Memory B cell (primary cell): ENCODE data around the gene SLC12A8.

Source experiments
- ATAC-seq: fragments of 150-1000 bp; cut with Tn5 transposase; 2 replicates; pipeline ENCODE4 v1.10.0; 2021; ENCODE audit warnings: low read depth, mild to moderate bottlenecking, moderate library complexity
- DNase-seq, 2 donors: peaks; one replicate each; pipeline ENCODE4 v3.0.0; 2022; ENCODE audit warnings: low spot score in 2 of 2
- H3K27ac Mint-ChIP-seq: one replicate; pipeline ENCODE4 v1.8.0; 2022; ENCODE audit warnings: mild to moderate bottlenecking, moderate library complexity, mixed read lengths
- H3K27me3 Mint-ChIP-seq: one replicate; pipeline ENCODE4 v1.8.0; 2022; ENCODE audit warnings: mixed read lengths
- H3K36me3 Mint-ChIP-seq: one replicate; pipeline ENCODE4 v1.8.0; 2022; ENCODE audit warnings: mild to moderate bottlenecking, mixed read lengths
- H3K4me1 Mint-ChIP-seq: one replicate; pipeline ENCODE4 v1.8.0; 2022; ENCODE audit warnings: mixed read lengths
- H3K4me3 Mint-ChIP-seq: one replicate; pipeline ENCODE4 v1.8.0; 2022; ENCODE audit warnings: mild to moderate bottlenecking, moderate library complexity, mixed read lengths
- H3K9me3 Mint-ChIP-seq: one replicate; pipeline ENCODE4 v1.8.0; 2022; ENCODE audit warnings: mixed read lengths

The SLC12A8 gene

GRCh38 chr3:125212509-125213363 lies at the start of gene SLC12A8:
Gene SLC12A8, minus strand, starts transcription at chr3:125212748. Its CDS starts 1,399 bp downstream, at chr3:125211349.
- DNase-seq (peak in 1 of 2 donors; percentile 23), ATAC-seq (peak; percentile 37)
- Mint-ChIP-seq H3K4me1 (peaks cover 10% of the 10 kb centered on the region), H3K36me3 (peaks cover 2% of the 10 kb centered on the region), H3K4me3 (peak within 1 kb of the TSS; percentile 78), H3K27ac (no peak within 1 kb of the TSS), H3K27me3 (peaks cover 18% of the 10 kb centered on the region), H3K9me3 (no peaks in the 10 kb centered on the region)

- no peak for DNase-seq
- H3K4me1 Mint-ChIP-seq = no peaks in the 10 kb centered on the region
- H3K27me3 Mint-ChIP-seq = no peaks in the 10 kb centered on the region
- peaks cover 27% of the 10 kb centered on the region for H3K36me3 Mint-ChIP-seq
- ATAC-seq = no peak
- H3K4me3 Mint-ChIP-seq = no peak overlapping the region
- peaks cover 2% of the 10 kb centered on the region for H3K9me3 Mint-ChIP-seq
- H3K27ac Mint-ChIP-seq = no peak overlapping the region
Observed at GRCh38 chr3:125262161-125262560, 49.6 kb upstream of the SLC12A8 start.

GRCh38 chr3:125261031-125261430 lies 48.5 kb upstream of the SLC12A8 start:
- H3K27ac Mint-ChIP-seq = peak overlapping the region; percentile 4
- H3K9me3 Mint-ChIP-seq = peaks cover 7% of the 10 kb centered on the region
- peaks cover 28% of the 10 kb centered on the region for H3K36me3 Mint-ChIP-seq
- DNase-seq = no peak
- no peak overlapping the region for H3K4me3 Mint-ChIP-seq
- no peaks in the 10 kb centered on the region for H3K27me3 Mint-ChIP-seq
- no peaks in the 10 kb centered on the region for H3K4me1 Mint-ChIP-seq
- no peak for ATAC-seq

GRCh38 chr3:125260158-125260557 lies 47.6 kb upstream of the SLC12A8 start:
- Mint-ChIP-seq H3K4me3 (no peak overlapping the region), H3K4me1 (no peaks in the 10 kb centered on the region), H3K27me3 (no peaks in the 10 kb centered on the region), H3K9me3 (peaks cover 7% of the 10 kb centered on the region), H3K27ac (no peak overlapping the region), H3K36me3 (peaks cover 24% of the 10 kb centered on the region)
- ATAC-seq (no peak), DNase-seq (no peak)

GRCh38 chr3:125257536-125257935 lies 45.0 kb upstream of the SLC12A8 start:
- H3K27ac Mint-ChIP-seq = peak overlapping the region; percentile 28

GRCh38 chr3:125256675-125257074 lies 44.1 kb upstream of the SLC12A8 start:
- H3K27me3 Mint-ChIP-seq = no peaks in the 10 kb centered on the region
- H3K27ac Mint-ChIP-seq = no peak overlapping the region
- no peak overlapping the region for H3K4me3 Mint-ChIP-seq
- no peak for DNase-seq
- no peaks in the 10 kb centered on the region for H3K4me1 Mint-ChIP-seq
- ATAC-seq = no peak
- peaks cover 7% of the 10 kb centered on the region for H3K9me3 Mint-ChIP-seq
- H3K36me3 Mint-ChIP-seq = peaks cover 33% of the 10 kb centered on the region

More at GRCh38 chr3:125257536-125257935, 45.0 kb upstream of the SLC12A8 start:
- ATAC-seq = no peak
- Mint-ChIP-seq H3K4me3 (no peak overlapping the region), H3K27me3 (no peaks in the 10 kb centered on the region), H3K36me3 (peaks cover 31% of the 10 kb centered on the region), H3K9me3 (peaks cover 7% of the 10 kb centered on the region), H3K4me1 (no peaks in the 10 kb centered on the region)
- DNase-seq = no peak

GRCh38 chr3:125250973-125251372 lies 38.4 kb upstream of the SLC12A8 start:
- ATAC-seq (no peak), DNase-seq (no peak)
- H3K9me3 Mint-ChIP-seq = no peaks in the 10 kb centered on the region
- no peaks in the 10 kb centered on the region for H3K27me3 Mint-ChIP-seq
- no peaks in the 10 kb centered on the region for H3K4me1 Mint-ChIP-seq
- peaks cover 24% of the 10 kb centered on the region for H3K36me3 Mint-ChIP-seq
- H3K4me3 Mint-ChIP-seq = no peak overlapping the region
- H3K27ac Mint-ChIP-seq = no peak overlapping the region

GRCh38 chr3:125246237-125246636 lies 33.7 kb upstream of the SLC12A8 start:
- no peaks in the 10 kb centered on the region for H3K9me3 Mint-ChIP-seq
- peaks cover 31% of the 10 kb centered on the region for H3K36me3 Mint-ChIP-seq
- no peaks in the 10 kb centered on the region for H3K4me1 Mint-ChIP-seq
- ATAC-seq (no peak), DNase-seq (no peak)
- no peak overlapping the region for H3K4me3 Mint-ChIP-seq
- no peak overlapping the region for H3K27ac Mint-ChIP-seq
- H3K27me3 Mint-ChIP-seq = no peaks in the 10 kb centered on the region

GRCh38 chr3:125245521-125245920 lies 33.0 kb upstream of the SLC12A8 start:
- no peak overlapping the region for H3K4me3 Mint-ChIP-seq
- no peaks in the 10 kb centered on the region for H3K27me3 Mint-ChIP-seq
- H3K9me3 Mint-ChIP-seq = no peaks in the 10 kb centered on the region
- peaks cover 28% of the 10 kb centered on the region for H3K36me3 Mint-ChIP-seq
- no peak for ATAC-seq
- no peak overlapping the region for H3K27ac Mint-ChIP-seq
- no peaks in the 10 kb centered on the region for H3K4me1 Mint-ChIP-seq
- no peak for DNase-seq

- ATAC-seq = no peak
- Mint-ChIP-seq H3K9me3 (peaks cover 7% of the 10 kb centered on the region), H3K27ac (no peak overlapping the region), H3K4me1 (no peaks in the 10 kb centered on the region), H3K36me3 (peaks cover 36% of the 10 kb centered on the region), H3K4me3 (no peak overlapping the region), H3K27me3 (no peaks in the 10 kb centered on the region)
- DNase-seq = no peak
Observed at GRCh38 chr3:125240496-125240895, 27.9 kb upstream of the SLC12A8 start.

GRCh38 chr3:125239266-125239665 lies 26.7 kb upstream of the SLC12A8 start:
- no peak overlapping the region for H3K4me3 Mint-ChIP-seq
- peaks cover 33% of the 10 kb centered on the region for H3K36me3 Mint-ChIP-seq

GRCh38 chr3:125238759-125239158 lies 26.2 kb upstream of the SLC12A8 start:
- Mint-ChIP-seq H3K27ac (no peak overlapping the region), H3K9me3 (peaks cover 7% of the 10 kb centered on the region), H3K36me3 (peaks cover 34% of the 10 kb centered on the region)

More at GRCh38 chr3:125239266-125239665, 26.7 kb upstream of the SLC12A8 start:
- no peaks in the 10 kb centered on the region for H3K4me1 Mint-ChIP-seq
- no peaks in the 10 kb centered on the region for H3K27me3 Mint-ChIP-seq
- H3K9me3 Mint-ChIP-seq = peaks cover 7% of the 10 kb centered on the region
- DNase-seq = no peak
- no peak overlapping the region for H3K27ac Mint-ChIP-seq
- no peak for ATAC-seq

GRCh38 chr3:125236331-125236903 lies 23.9 kb upstream of the SLC12A8 start:
- ATAC-seq (no peak), DNase-seq (no peak)
- peaks cover 7% of the 10 kb centered on the region for H3K9me3 Mint-ChIP-seq
- H3K4me1 Mint-ChIP-seq = no peaks in the 10 kb centered on the region
- H3K27me3 Mint-ChIP-seq = no peaks in the 10 kb centered on the region
- H3K27ac Mint-ChIP-seq = no peak overlapping the region
- H3K36me3 Mint-ChIP-seq = peaks cover 42% of the 10 kb centered on the region
- no peak overlapping the region for H3K4me3 Mint-ChIP-seq

More at GRCh38 chr3:125238759-125239158, 26.2 kb upstream of the SLC12A8 start:
- ATAC-seq (no peak), DNase-seq (no peak)
- H3K4me3 Mint-ChIP-seq = no peak overlapping the region
- H3K4me1 Mint-ChIP-seq = no peaks in the 10 kb centered on the region
- no peaks in the 10 kb centered on the region for H3K27me3 Mint-ChIP-seq

GRCh38 chr3:125234831-125235230 lies 22.3 kb upstream of the SLC12A8 start:
- DNase-seq (no peak), ATAC-seq (no peak)
- no peaks in the 10 kb centered on the region for H3K27me3 Mint-ChIP-seq
- peaks cover 42% of the 10 kb centered on the region for H3K36me3 Mint-ChIP-seq
- no peak overlapping the region for H3K27ac Mint-ChIP-seq
- no peaks in the 10 kb centered on the region for H3K4me1 Mint-ChIP-seq
- no peak overlapping the region for H3K4me3 Mint-ChIP-seq
- H3K9me3 Mint-ChIP-seq = peaks cover 7% of the 10 kb centered on the region
